OCI-LY3 (cell line): Measurements from ENCODE around the gene BLTP1.

Experiments
- EZH2phosphoT487 ChIP-seq: fragments of 200-600 bp; shearing (Covaris generic); IDR thresholded peaks from 2 replicates; pipeline ENCODE4 v1.6.1; 2018; ENCODE audit warnings: antibody characterized with exemption, mixed run types, low read depth
- TF ChIP-seq, protein P1 (sequence below): fragments of 200-600, 300-600 bp; sonication (generic); IDR thresholded peaks from 2 replicates; pipeline ENCODE4 v1.5.1; 2014; ENCODE audit warnings: antibody characterized with exemption, low read length, low read depth

DNA sequence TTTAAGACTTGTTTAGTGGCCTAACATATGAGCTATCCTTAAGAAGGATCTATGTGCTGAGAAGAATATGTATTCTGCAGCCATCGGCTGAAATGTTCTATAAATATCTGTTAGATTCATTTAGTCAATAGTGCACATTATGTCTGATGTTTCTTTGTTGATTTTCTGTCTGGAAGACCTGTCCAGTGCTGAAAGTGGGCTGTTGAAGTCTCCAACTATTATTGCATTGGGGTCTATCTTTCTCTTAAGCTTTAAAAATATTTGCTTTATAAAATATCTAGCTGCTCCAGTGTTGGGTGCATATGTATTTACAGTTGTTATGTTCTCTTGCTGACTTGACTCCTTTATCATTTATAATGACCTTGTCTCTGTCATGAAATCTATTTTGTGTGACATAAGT is 9.4 kb upstream of the BLTP1 start:
- TF ChIP-seq, protein P1, sequence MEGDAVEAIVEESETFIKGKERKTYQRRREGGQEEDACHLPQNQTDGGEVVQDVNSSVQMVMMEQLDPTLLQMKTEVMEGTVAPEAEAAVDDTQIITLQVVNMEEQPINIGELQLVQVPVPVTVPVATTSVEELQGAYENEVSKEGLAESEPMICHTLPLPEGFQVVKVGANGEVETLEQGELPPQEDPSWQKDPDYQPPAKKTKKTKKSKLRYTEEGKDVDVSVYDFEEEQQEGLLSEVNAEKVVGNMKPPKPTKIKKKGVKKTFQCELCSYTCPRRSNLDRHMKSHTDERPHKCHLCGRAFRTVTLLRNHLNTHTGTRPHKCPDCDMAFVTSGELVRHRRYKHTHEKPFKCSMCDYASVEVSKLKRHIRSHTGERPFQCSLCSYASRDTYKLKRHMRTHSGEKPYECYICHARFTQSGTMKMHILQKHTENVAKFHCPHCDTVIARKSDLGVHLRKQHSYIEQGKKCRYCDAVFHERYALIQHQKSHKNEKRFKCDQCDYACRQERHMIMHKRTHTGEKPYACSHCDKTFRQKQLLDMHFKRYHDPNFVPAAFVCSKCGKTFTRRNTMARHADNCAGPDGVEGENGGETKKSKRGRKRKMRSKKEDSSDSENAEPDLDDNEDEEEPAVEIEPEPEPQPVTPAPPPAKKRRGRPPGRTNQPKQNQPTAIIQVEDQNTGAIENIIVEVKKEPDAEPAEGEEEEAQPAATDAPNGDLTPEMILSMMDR = no peak
- no peak for TF ChIP-seq EZH2phosphoT487
